GM12891 (cell line): ENCODE measurements around the gene IL1RL2.

Experiments used
- DNase-seq: peaks from one replicate; pipeline ENCODE4 v3.0.0; 2011; ENCODE audit warnings: low spot score; ENCODE audit not compliant: insufficient read length
- FAIRE-seq: peaks from 2 replicates; lab custom pipeline; 2011; peaks lifted over from hg19 to GRCh38; lab: Jason Lieb, UNC
- PAX5 ChIP-seq: IDR thresholded peaks from 2 replicates; pipeline ENCODE4 v1.6.1; 2011; ENCODE audit warnings: low read length, moderate library complexity, mild to moderate bottlenecking; ENCODE audit not compliant: insufficient read depth, severe bottlenecking
- POLR2A ChIP-seq: IDR thresholded peaks from 2 replicates; pipeline ENCODE4 v1.6.1; 2011; ENCODE audit warnings: low read depth, low read length, control low read depth
- POLR2AphosphoS5 ChIP-seq: IDR thresholded peaks from 2 replicates; pipeline ENCODE4 v1.6.1; 2011; ENCODE audit warnings: low read depth, low read length, control low read depth
- POU2F2 ChIP-seq: IDR thresholded peaks from 2 replicates; pipeline ENCODE4 v1.6.1; 2011; ENCODE audit warnings: low read depth, mild to moderate bottlenecking, control low read depth, low read length, moderate library complexity
- SPI1 ChIP-seq: IDR thresholded peaks from 2 replicates; pipeline ENCODE4 v1.6.1; 2011; ENCODE audit warnings: low read depth, low read length, control low read depth
- TAF1 ChIP-seq: IDR thresholded peaks from 2 replicates; pipeline ENCODE4 v1.6.1; 2011; ENCODE audit warnings: low read depth, low read length, control low read depth

Gene IL1RL2

DNA sequence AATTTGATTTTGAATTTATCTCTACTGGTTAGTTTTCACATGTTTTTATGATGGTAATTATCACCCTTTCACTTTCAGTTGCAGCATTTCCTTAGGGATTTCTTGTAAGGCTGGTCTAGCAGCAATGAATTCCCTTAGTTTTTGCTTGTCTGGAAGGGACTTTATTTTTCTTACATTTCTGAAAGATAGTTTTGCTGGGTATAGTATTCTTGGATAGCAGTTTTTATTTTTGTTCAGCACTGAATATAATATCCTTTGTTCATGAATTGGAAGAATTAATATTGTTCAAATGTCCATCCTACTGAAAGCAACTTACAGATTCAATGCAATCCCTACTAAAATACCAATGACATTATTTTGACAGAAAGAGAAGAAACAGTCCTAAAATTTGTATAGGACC lies 30.2 kb downstream of the IL1RL2 start:
- TF ChIP-seq POLR2A (no peak), SPI1 (no peak), POLR2AphosphoS5 (no peak), TAF1 (no peak), POU2F2 (no peak), PAX5 (no peak)
- DNase-seq (no peak), FAIRE-seq (no peak)

DNA sequence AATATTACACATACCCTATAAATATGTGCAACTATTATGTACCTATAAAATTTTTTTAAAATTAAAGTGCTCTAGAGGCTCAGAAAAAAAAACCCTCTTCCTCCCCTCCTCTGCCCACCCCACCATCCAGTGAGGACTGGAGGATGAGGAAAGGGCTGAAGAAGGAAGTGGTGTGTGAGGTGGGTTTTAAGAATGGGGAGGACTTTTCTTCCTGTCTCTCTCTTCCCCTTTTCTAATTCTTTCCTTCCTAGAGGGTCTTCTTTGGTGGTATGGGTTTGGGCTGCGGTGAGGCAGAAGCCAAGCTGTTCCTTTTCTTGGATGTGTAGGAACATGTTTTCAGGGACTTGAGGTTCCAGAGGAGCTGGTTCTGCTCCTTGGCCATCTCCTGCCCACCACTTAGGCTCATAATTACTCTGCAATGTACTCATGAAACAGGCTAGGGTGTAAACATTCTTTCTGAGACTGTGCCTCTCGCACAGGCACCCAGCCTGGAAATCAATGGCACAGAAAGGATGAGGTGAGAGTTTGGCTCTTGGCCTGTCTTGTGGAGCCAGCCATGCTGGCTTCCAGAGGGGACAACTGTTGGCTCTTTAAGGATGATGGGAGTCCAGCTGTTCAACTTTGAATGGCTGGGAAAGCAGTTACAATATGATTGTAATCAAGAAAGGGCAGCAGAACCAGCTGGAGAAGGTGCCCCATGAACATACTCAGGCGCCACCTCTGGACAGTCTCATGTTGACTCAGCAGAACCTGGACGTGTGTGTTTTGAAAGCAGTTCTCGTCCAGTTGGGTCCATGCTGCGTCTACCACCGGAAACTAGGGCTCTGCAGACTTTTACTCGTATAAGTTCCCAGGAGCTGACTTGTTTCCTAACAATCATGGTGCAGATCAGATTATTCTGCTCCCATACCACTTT lies 38.3 kb downstream of the IL1RL2 start:
- no peak for TF ChIP-seq TAF1
- no peak for TF ChIP-seq POLR2A
- no peak for TF ChIP-seq POU2F2
- no peak for TF ChIP-seq POLR2AphosphoS5
- TF ChIP-seq SPI1: no peak
- TF ChIP-seq PAX5: no peak
- FAIRE-seq (no peak), DNase-seq (no peak)

GRCh38 chr2:102226171-102226570 lies 39.3 kb downstream of the IL1RL2 start:
- FAIRE-seq (no peak), DNase-seq (no peak)
- TF ChIP-seq PAX5: no peak
- no peak for TF ChIP-seq POU2F2
- TF ChIP-seq POLR2A: no peak
- no peak for TF ChIP-seq POLR2AphosphoS5
- no peak for TF ChIP-seq SPI1
- TF ChIP-seq TAF1: no peak

DNA sequence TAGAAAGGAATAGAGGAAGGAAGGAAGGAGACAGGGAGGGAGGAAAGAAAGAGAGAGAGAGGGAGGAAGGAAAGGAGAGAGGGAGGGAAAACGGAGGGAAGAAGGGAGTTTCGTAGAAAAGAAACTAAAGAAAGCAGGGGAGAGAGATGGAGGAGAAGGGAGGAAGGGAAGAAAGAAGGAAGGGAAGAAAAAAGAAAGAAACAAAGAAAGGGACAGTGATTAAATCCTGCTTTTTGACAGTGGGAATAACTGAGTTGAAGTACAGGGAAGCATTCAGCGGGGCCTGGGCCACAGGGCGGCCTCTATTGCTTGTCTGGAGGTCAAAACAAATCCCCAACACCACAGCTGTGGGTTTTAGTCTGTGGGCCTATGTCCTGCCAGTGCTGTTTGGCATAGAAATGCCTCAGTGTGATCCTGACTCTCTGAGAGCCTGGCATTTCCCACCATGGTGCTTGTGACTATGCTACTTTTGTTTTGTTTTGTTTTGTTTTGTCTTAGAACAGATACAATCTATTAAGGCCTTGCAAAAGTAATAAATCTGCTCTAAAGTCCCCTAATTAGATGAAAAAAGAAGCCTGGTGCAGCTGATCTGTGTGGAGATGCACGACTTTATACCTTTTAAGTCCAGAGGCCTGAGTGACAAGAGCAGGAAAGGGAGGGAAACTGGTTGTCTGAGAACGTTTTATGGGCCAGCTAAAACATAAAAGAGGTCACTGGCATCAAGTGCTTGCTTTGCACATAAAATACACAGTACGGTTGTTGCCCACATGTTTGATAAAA lies 40.0 kb downstream of the IL1RL2 start:
- no peak for FAIRE-seq
- no peak for DNase-seq
- no peak for TF ChIP-seq SPI1
- no peak for TF ChIP-seq POU2F2
- TF ChIP-seq PAX5: no peak
- TF ChIP-seq TAF1: no peak
- no peak for TF ChIP-seq POLR2A
- no peak for TF ChIP-seq POLR2AphosphoS5

DNA sequence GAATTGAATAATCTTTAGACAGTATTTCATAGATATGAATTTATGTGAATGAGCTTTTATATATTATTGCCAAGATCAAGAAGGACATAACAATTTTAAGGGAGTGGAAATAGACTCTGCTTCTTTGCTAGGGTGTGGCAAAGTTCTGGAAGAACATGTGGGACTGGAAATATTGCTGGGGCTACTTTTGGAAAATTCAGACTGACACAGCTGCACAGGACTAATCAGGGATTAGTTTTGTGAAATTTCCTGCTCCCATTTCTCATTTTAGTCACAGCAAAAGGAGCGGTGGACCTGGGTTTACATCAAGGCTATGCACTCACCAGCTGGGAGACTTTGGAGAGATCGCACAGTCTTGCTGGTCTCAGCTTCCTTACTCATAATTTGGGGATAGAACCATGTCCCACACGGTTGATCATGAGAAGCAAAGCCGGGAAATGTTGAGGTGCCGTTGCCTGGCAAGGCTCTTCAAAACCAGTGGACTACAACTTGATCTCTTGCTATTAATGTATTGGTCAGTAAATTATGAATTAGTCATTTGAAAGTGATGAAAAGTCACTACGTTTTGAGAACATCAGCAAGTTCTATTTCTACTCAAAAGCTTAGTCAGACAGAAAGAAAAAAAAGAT lies 42.4 kb downstream of the IL1RL2 start:
- TF ChIP-seq POU2F2 (no peak), PAX5 (no peak), SPI1 (no peak), POLR2A (no peak), POLR2AphosphoS5 (no peak), TAF1 (no peak)
- FAIRE-seq (no peak), DNase-seq (no peak)

DNA sequence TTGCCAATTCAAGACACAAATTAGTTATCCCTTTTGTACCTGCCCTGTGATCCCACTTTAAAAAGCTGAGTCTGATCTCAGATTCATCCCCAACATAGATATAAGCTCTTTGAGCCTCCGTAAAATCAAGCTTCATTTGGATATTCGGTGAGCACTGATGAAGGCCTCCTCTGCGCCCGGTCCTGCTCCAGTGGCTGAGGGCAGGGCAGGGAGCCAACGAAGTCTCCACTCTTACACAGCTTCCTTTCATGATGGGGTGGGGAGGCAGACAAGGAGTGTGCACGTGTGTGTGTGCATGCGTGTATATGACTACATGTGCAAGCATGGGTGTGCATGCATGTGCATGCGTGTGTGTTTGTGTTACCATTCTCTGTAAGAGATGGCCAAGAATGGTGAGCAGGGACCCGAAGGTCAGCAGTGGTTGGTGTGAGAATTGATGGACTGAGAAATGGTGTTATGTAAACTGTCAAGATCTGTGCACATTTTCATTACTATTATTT lies 43.6 kb downstream of the IL1RL2 start:
- FAIRE-seq (no peak), DNase-seq (no peak)
- TF ChIP-seq SPI1 (no peak), TAF1 (no peak), POLR2A (no peak), POU2F2 (no peak), PAX5 (no peak), POLR2AphosphoS5 (no peak)

DNA sequence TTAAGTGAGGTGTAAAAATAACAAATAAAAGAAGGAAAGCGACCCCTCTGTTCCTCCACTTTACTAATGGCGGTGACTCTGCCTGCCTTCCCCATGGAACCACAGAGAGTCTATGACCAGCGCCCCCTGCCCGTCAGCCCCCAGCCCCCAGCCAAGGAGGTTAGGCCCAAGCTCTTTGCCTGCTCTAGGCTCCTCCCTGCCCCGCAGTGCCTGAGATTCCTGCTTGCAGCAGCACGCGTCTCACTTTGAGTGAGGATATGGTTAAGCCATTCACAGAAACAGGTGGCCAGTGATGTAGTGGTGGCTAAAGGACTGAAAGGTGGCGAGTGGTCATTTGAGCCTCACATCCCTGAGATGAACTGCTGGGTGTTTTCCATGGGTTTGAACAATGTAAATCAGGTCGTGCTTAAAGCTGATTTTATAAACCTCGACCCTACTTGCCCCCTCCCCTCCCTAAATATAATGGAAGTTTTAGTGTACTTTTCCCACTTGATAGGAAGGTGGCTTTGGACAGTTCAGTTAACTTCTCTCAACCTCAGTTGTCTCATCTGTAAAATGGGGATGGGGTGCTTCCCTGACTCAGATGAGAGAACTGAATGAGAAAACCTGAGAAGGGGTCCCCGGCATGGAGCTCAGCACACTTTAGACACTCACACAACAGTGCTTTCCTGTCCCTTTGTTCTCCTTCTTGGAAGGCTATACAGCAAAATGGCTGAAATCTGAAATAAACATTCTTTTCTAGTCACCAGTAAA lies 46.5 kb downstream of the IL1RL2 start:
- TF ChIP-seq PAX5 (no peak), POLR2AphosphoS5 (no peak), POU2F2 (no peak), POLR2A (no peak), TAF1 (no peak), SPI1 (no peak)
- FAIRE-seq: no peak
- no peak for DNase-seq

GRCh38 chr2:102235042-102235473 lies 48.2 kb downstream of the IL1RL2 start:
- no peak for TF ChIP-seq POLR2AphosphoS5
- no peak for TF ChIP-seq POLR2A
- TF ChIP-seq PAX5: no peak
- TF ChIP-seq TAF1: no peak
- no peak for TF ChIP-seq POU2F2
- DNase-seq (no peak), FAIRE-seq (no peak)
